ENCODE results near the gene FRS2. TPM values are rescaled to one million over a fixed set of nuclear protein-coding genes. Genes with fewer than 3 reads are reported as not detected.

FRS2 gene
- total and polyA plus RNA-seq, 4 experiments from 2014 or later = 8.6 to 22.2 (median 15.3) TPM

DNA sequence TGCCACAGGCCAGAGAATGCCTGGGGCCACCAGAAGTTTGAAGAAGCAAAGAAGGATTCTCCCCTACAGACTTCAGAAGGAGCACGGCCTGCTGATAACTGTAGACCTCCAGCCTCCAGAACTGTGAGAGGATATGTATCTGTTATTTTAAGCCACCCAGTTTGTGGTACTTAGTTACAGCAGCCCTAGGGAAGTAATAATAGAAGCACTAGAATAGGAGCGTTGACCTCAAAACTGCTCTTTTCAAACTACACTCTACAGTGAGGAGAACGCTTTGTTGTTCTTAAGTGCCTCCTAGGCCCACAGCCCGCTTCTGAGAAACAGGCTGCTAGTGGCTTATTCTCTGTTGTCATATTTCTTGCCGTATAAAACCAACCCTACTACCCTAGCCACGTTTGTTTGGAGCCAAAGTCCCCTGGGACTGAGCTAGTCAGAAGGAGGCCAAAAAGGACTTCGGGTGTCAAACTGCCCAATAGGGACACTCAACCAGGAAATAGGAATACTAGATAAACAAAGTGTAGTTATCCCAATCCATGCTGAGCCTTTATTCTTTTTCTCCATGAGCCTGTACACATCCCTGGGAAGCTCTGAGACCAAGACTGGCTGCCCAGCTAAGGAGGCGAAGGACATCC, 38.5 kb upstream of the FRS2 start:
- Mint-ChIP-seq H3K4me3 (no peak overlapping the region), H3K27ac (no peak overlapping the region), H3K27me3 (no peaks in the 10 kb centered on the region), H3K4me1 (peaks cover 0 to 3% (median 0%) of the 10 kb centered on the region in 4 donors), H3K36me3 (no peaks in the 10 kb centered on the region), H3K9me3 (no peaks in the 10 kb centered on the region)
- Histone ChIP-seq H3K27me3 (ENCODE audit: insufficient read depth, low read length) (no peaks in the 10 kb centered on the region), H3K4me3 (ENCODE audit: low read length in 2 of 2) (no peak overlapping the region), H3K4me1 (ENCODE audit: insufficient read depth, low read length) (no peaks in the 10 kb centered on the region), H3K36me3 (ENCODE audit: insufficient read depth, low read length) (no peaks in the 10 kb centered on the region), H3K27ac (ENCODE audit: low read depth, low read length) (no peak overlapping the region), H3K9me3 (ENCODE audit: control insufficient read depth in 1 of 2, low read length in 2 of 2) (no peaks in the 10 kb centered on the region)
- ChIA-PET POLR2A (ENCODE audit: partially characterized antibody) (no interaction called here), CTCF (ENCODE audit: partially characterized antibody) (no interaction called here)
- intact Hi-C loops (cut with micrococcal nuclease) = no loop called here
- no peak for DNase-seq

DNA sequence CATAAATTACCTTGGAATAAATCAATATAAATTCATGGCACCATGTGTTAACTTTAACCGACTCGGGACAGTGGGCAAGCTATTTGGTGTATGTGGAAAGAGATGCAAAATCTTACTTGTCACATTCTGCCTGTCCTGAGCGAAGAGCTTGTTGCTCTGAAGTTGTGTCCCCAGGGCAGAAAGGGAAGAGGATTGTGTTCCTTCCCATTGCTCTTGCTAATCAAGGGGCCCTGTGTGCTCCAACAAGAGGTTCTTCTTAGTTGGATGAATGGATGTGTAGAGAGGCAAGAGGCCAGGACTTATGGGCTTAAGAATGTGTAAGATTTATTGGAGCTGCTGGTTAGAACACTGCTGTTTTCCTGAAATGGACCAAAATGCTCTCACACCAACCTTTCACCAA, 36.5 kb upstream of the FRS2 start:
- no peaks in the 10 kb centered on the region for H3K36me3 ChIP-seq (ENCODE audit: insufficient read depth, low read length)
- no peak overlapping the region for H3K27ac Mint-ChIP-seq
- no peaks in the 10 kb centered on the region for H3K4me1 Mint-ChIP-seq
- ChIA-PET POLR2A (ENCODE audit: partially characterized antibody) (no interaction called here), CTCF (ENCODE audit: partially characterized antibody) (no interaction called here)
- H3K36me3 Mint-ChIP-seq = no peaks in the 10 kb centered on the region
- H3K9me3 Mint-ChIP-seq = no peaks in the 10 kb centered on the region
- H3K4me1 ChIP-seq (ENCODE audit: insufficient read depth, low read length) = no peaks in the 10 kb centered on the region
- H3K4me3 ChIP-seq (ENCODE audit: low read length in 2 of 2) = no peak overlapping the region
- no peak for DNase-seq
- intact Hi-C loops (cut with micrococcal nuclease) = no loop called here
- no peaks in the 10 kb centered on the region for H3K9me3 ChIP-seq (ENCODE audit: control insufficient read depth in 1 of 2, low read length in 2 of 2)
- H3K27me3 ChIP-seq (ENCODE audit: insufficient read depth, low read length) = no peaks in the 10 kb centered on the region
- H3K27ac ChIP-seq (ENCODE audit: low read depth, low read length) = no peak overlapping the region
- no peak overlapping the region for H3K4me3 Mint-ChIP-seq
- H3K27me3 Mint-ChIP-seq = no peaks in the 10 kb centered on the region

DNA sequence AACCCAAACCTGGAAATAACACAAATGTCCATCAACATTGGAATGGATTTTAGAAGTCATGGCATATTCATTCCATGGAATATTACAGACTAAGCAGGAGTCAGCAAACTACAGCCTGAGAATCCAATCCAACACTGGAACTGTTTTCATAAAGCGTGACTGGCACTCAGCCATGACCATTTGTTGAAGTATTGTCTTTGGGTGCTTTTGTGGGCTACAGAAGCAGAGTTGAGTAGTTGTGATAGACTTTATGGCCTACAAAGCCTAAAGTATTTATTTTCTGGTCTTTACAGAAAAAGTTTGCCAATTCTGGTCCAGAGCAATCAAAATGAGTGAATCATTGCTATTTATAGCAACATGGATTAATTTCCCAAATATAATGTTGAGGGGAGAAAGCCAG, 34.5 kb upstream of the FRS2 start:
- POLR2A ChIA-PET (ENCODE audit: partially characterized antibody) = no interaction called here
- Histone ChIP-seq H3K27me3 (ENCODE audit: insufficient read depth, low read length) (no peaks in the 10 kb centered on the region), H3K4me3 (ENCODE audit: low read length in 2 of 2) (no peak overlapping the region), H3K36me3 (ENCODE audit: insufficient read depth, low read length) (no peaks in the 10 kb centered on the region), H3K27ac (ENCODE audit: low read depth, low read length) (no peak overlapping the region), H3K4me1 (ENCODE audit: insufficient read depth, low read length) (no peaks in the 10 kb centered on the region), H3K9me3 (ENCODE audit: control insufficient read depth in 1 of 2, low read length in 2 of 2) (no peaks in the 10 kb centered on the region)
- Mint-ChIP-seq H3K4me3 (no peak overlapping the region), H3K27me3 (no peaks in the 10 kb centered on the region), H3K27ac (no peak overlapping the region), H3K9me3 (no peaks in the 10 kb centered on the region), H3K36me3 (no peaks in the 10 kb centered on the region), H3K4me1 (no peaks in the 10 kb centered on the region)
- no peak for DNase-seq
- intact Hi-C loops (cut with micrococcal nuclease) = no loop called here
- CTCF ChIA-PET (ENCODE audit: partially characterized antibody) = no interaction called here

DNA sequence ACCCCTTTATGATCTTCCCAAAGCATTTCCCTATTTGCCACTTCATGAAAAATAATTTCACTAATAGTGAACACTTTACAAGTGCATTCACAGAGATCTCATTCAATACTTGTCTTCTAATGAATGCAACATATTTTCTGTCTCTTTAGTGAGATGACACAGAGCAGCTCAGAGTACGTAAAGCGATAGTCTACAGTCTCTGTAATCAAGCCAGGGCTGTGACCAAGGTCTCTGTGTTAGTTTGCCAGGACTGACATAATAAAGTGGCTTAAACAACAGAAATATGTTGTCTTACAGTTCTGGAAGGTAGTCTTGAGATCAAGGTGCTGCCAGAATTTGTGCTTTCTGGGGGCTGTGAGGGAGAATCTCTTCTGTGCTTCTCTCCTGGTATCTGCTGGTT, 33.1 kb upstream of the FRS2 start:
- POLR2A ChIA-PET (ENCODE audit: partially characterized antibody) = no interaction called here
- no peaks in the 10 kb centered on the region for H3K4me1 Mint-ChIP-seq
- H3K4me1 ChIP-seq (ENCODE audit: insufficient read depth, low read length) = no peaks in the 10 kb centered on the region
- no peak overlapping the region for H3K27ac ChIP-seq (ENCODE audit: low read depth, low read length)
- no peak overlapping the region for H3K4me3 ChIP-seq (ENCODE audit: low read length in 2 of 2)
- H3K4me3 Mint-ChIP-seq = no peak overlapping the region
- no peak overlapping the region for H3K27ac Mint-ChIP-seq
- CTCF ChIA-PET (ENCODE audit: partially characterized antibody) = no interaction called here
- intact Hi-C loops (cut with micrococcal nuclease) = no loop called here
- no peaks in the 10 kb centered on the region for H3K27me3 Mint-ChIP-seq
- H3K36me3 Mint-ChIP-seq = no peaks in the 10 kb centered on the region
- H3K27me3 ChIP-seq (ENCODE audit: insufficient read depth, low read length) = no peaks in the 10 kb centered on the region
- H3K36me3 ChIP-seq (ENCODE audit: insufficient read depth, low read length) = no peaks in the 10 kb centered on the region
- H3K9me3 ChIP-seq (ENCODE audit: control insufficient read depth in 1 of 2, low read length in 2 of 2) = no peaks in the 10 kb centered on the region
- DNase-seq = no peak
- no peaks in the 10 kb centered on the region for H3K9me3 Mint-ChIP-seq

DNA sequence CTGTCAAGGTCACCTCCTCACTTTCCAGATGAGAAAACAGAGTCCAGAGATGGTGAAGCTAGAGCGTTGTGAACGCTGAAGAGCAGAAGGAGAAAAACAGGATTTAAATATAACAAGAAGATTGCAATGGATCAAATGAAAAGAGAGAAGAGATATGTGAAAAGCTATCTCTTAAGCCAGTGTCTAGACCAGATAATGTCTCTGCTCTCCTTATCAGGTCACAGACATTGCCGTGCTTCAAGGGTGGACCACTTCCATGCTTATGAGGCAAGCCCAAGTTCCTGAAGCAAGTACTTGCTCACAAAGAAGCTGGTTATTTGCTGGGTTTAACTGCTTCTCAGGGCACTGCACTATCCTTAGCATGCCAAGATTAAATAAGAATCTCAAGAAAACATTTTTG, 31.6 kb upstream of the FRS2 start:
- no peaks in the 10 kb centered on the region for H3K4me1 Mint-ChIP-seq
- Histone ChIP-seq H3K9me3 (ENCODE audit: control insufficient read depth in 1 of 2, low read length in 2 of 2) (no peaks in the 10 kb centered on the region), H3K4me3 (ENCODE audit: low read length in 2 of 2) (no peak overlapping the region), H3K36me3 (ENCODE audit: insufficient read depth, low read length) (no peaks in the 10 kb centered on the region), H3K27me3 (ENCODE audit: insufficient read depth, low read length) (no peaks in the 10 kb centered on the region), H3K4me1 (ENCODE audit: insufficient read depth, low read length) (no peaks in the 10 kb centered on the region), H3K27ac (ENCODE audit: low read depth, low read length) (no peak overlapping the region)
- no peak for DNase-seq
- no peaks in the 10 kb centered on the region for H3K9me3 Mint-ChIP-seq
- POLR2A ChIA-PET (ENCODE audit: partially characterized antibody) = no interaction called here
- peaks cover 2% of the 10 kb centered on the region in 2 donors for H3K27me3 Mint-ChIP-seq
- intact Hi-C loops (cut with micrococcal nuclease) = no loop called here
- no peak overlapping the region for H3K27ac Mint-ChIP-seq
- H3K4me3 Mint-ChIP-seq = no peak overlapping the region
- H3K36me3 Mint-ChIP-seq = no peaks in the 10 kb centered on the region
- CTCF ChIA-PET (ENCODE audit: partially characterized antibody) = no interaction called here

DNA sequence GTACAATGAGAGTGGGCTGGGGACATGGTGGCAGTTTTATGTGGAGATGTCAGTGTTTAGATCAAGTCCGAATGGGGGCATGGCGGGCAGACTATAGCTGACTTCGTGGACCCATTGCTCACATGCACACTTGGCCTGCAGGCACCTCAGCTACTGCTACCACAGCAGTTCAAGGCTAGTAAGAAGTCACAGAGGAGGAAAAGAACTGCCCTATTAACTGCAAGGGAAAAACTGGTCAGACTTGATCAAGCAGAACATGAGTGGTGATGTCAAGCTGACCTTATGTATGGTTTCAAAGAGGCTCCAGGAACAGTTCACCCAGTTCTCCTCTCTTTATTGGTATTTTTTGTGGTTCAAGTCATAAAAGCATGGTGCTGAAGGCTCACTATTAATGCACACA, 30.2 kb upstream of the FRS2 start:
- intact Hi-C loops (cut with micrococcal nuclease) = no loop called here
- Mint-ChIP-seq H3K9me3 (no peaks in the 10 kb centered on the region), H3K4me3 (no peak overlapping the region), H3K27ac (no peak overlapping the region), H3K27me3 (peaks cover 4 to 5% of the 10 kb centered on the region in 2 donors), H3K36me3 (no peaks in the 10 kb centered on the region), H3K4me1 (no peaks in the 10 kb centered on the region)
- DNase-seq = no peak
- Histone ChIP-seq H3K27ac (ENCODE audit: low read depth, low read length) (no peak overlapping the region), H3K4me1 (ENCODE audit: insufficient read depth, low read length) (no peaks in the 10 kb centered on the region), H3K36me3 (ENCODE audit: insufficient read depth, low read length) (no peaks in the 10 kb centered on the region), H3K4me3 (ENCODE audit: low read length in 2 of 2) (no peak overlapping the region), H3K27me3 (ENCODE audit: insufficient read depth, low read length) (no peaks in the 10 kb centered on the region), H3K9me3 (ENCODE audit: control insufficient read depth in 1 of 2, low read length in 2 of 2) (no peaks in the 10 kb centered on the region)
- ChIA-PET CTCF (ENCODE audit: partially characterized antibody) (no interaction called here), POLR2A (ENCODE audit: partially characterized antibody) (no interaction called here)

DNA sequence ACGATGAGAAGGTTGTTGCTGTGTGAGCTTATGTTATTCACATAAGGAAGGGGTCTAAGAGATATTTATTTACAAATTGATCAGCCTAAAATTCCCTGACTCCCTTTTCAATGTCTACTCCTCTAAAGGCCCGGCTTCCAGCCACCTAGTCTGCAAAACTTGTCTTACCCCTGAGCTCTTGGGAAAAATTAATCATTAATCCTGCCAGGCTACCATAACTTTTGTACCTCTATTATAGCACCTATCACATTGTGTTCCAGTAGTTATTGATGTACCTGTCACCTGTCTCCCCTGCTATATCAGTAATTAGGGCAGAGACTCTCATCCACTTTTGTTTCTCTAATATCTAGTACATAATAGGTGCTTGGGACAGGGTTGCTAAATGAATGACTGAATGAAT, 29.3 kb upstream of the FRS2 start:
- Mint-ChIP-seq H3K9me3 (no peaks in the 10 kb centered on the region), H3K27me3 (peaks cover 4 to 5% of the 10 kb centered on the region in 2 donors), H3K27ac (no peak overlapping the region), H3K4me3 (no peak overlapping the region), H3K4me1 (no peaks in the 10 kb centered on the region), H3K36me3 (no peaks in the 10 kb centered on the region)
- no peaks in the 10 kb centered on the region for H3K36me3 ChIP-seq (ENCODE audit: insufficient read depth, low read length)
- no peak overlapping the region for H3K27ac ChIP-seq (ENCODE audit: low read depth, low read length)
- no peaks in the 10 kb centered on the region for H3K4me1 ChIP-seq (ENCODE audit: insufficient read depth, low read length)
- no peaks in the 10 kb centered on the region for H3K27me3 ChIP-seq (ENCODE audit: insufficient read depth, low read length)
- ChIA-PET POLR2A (ENCODE audit: partially characterized antibody) (no interaction called here), CTCF (ENCODE audit: partially characterized antibody) (no interaction called here)
- intact Hi-C loops (cut with micrococcal nuclease) = no loop called here
- H3K4me3 ChIP-seq (ENCODE audit: low read length in 2 of 2) = no peak overlapping the region
- DNase-seq = no peak
- H3K9me3 ChIP-seq (ENCODE audit: control insufficient read depth in 1 of 2, low read length in 2 of 2) = no peaks in the 10 kb centered on the region

DNA sequence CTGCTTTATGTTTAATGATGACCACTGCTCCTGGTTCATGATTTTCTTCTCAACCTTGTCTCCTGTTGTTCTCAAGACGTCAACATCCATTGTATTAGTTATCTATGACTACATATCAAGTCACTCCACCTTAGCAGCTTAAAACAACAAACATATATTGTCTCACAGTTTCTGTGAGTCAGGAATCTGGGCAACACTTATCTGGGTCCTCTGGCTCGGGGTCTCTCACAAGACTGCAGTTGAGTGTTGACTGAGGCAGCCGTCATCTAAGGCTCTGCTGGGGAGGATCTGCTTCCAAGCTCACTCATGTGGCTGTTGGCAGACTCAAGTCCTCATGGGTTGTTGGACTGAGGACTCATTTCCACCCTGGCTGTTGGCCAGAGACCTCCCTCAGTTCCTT, 27.3 kb upstream of the FRS2 start:
- H3K4me3 ChIP-seq (ENCODE audit: low read length in 2 of 2) = no peak overlapping the region
- DNase-seq = no peak
- no peak overlapping the region for H3K27ac ChIP-seq (ENCODE audit: low read depth, low read length)
- intact Hi-C loops (cut with micrococcal nuclease) = no loop called here
- H3K27me3 ChIP-seq (ENCODE audit: insufficient read depth, low read length) = no peaks in the 10 kb centered on the region
- Mint-ChIP-seq H3K27me3 (peaks cover 4 to 5% of the 10 kb centered on the region in 2 donors), H3K4me1 (no peaks in the 10 kb centered on the region), H3K4me3 (no peak overlapping the region), H3K27ac (no peak overlapping the region), H3K36me3 (no peaks in the 10 kb centered on the region), H3K9me3 (no peaks in the 10 kb centered on the region)
- H3K9me3 ChIP-seq (ENCODE audit: control insufficient read depth in 1 of 2, low read length in 2 of 2) = no peaks in the 10 kb centered on the region
- ChIA-PET CTCF (ENCODE audit: partially characterized antibody) (no interaction called here), POLR2A (ENCODE audit: partially characterized antibody) (no interaction called here)
- no peaks in the 10 kb centered on the region for H3K4me1 ChIP-seq (ENCODE audit: insufficient read depth, low read length)
- no peaks in the 10 kb centered on the region for H3K36me3 ChIP-seq (ENCODE audit: insufficient read depth, low read length)
